Adrenal gland (tissue), 12 donors: ENCODE results near the gene UBASH3B. TPM values are rescaled to one million over a fixed set of nuclear protein-coding genes. Genes with fewer than 3 reads are reported as not detected.

Source experiments
- DNase-seq, 7 donors: peaks; one replicate each; pipeline ENCODE4 v3.0.0-alpha.2; 2019 to 2020
- H3K27ac ChIP-seq, 5 donors: fragments of 200-600 bp; sonication (generic) in 4 of 5; 1 replicate in 3 of 5; 2 replicates in 2 of 5; pipeline versions ENCODE4 v1.5.1 to v1.8.0; 2016 to 2020; ENCODE audit warnings: mild to moderate bottlenecking in 1 of 5
- H3K27me3 ChIP-seq: fragments of 200-600 bp; 2 replicates; pipeline ENCODE4 v1.8.0; 2021
- H3K36me3 ChIP-seq, 2 donors: fragments of 200-600 bp; replicated peaks in 1 of 2; 1 replicate in 1 of 2; 2 replicates in 1 of 2; pipeline versions ENCODE4 v1.5.1 to v1.8.0; 2018 to 2022
- H3K4me1 ChIP-seq, 2 donors: fragments of 200-600 bp; replicated peaks in 1 of 2; 1 replicate in 1 of 2; 2 replicates in 1 of 2; pipeline versions ENCODE4 v1.5.1 to v1.8.0; 2018 to 2021
- H3K4me3 ChIP-seq, 4 donors: fragments of 200-600 bp; sonication (generic) in 3 of 4; one replicate each; pipeline ENCODE4 v1.5.1; 2016 to 2018
- H3K9me3 ChIP-seq, 3 donors: fragments of 200-600 bp; sonication (generic) in 1 of 3; replicated peaks in 1 of 3; 1 replicate in 2 of 3; 2 replicates in 1 of 3; pipeline versions ENCODE4 v1.5.1 to v1.8.0; 2016 to 2021
- CTCF ChIP-seq, 6 experiments: fragments of 450-650 bp in 4 of 6; fragments of 200-600 bp in 2 of 6; sonication (generic) in 1 of 6; IDR thresholded peaks; 1 replicate in 5 of 6; 2 replicates in 1 of 6; pipeline versions ENCODE4 v1.5.1 to v1.8.0; 2016 to 2021; ENCODE audit warnings: antibody characterized with exemption in 6 of 6, mild to moderate bottlenecking in 2 of 6, moderate library complexity in 1 of 6
- POLR2A ChIP-seq, 2 donors: fragments of 450-650 bp; IDR thresholded peaks; one replicate each; pipeline ENCODE4 v1.6.1; 2017; ENCODE audit warnings: antibody characterized with exemption in 2 of 2, mild to moderate bottlenecking in 2 of 2, moderate library complexity in 1 of 2
- WGBS, 4 donors: extraction: QIAGEN DNeasy Blood & Tissue Kit in 2 of 4; methylation state at CpG; one replicate each; pipeline versions ENCODE4 v1.1.5 to v1.1.7; 2013 to 2017; 5-methylcytosine and 5-hydroxymethylcytosine counted together
- intact Hi-C, 2 donors: fragments of 100-400 bp; cut with DNase I; formaldehyde crosslinking; loops; one replicate each; pipeline versions ENCODE4 v1.14.1 to v1.15.0; 2022 to 2023
- polyA plus RNA-seq, 3 donors: library from polyadenylated mRNA; stranded (reverse); fragments of 200-250 nt in 2 of 3; fragments of 350-450 nt in 1 of 3; fragmentation: Illumina TruSeq in 1 of 3; extraction: RNeasy Lipid Tissue Mini Kit (QIAGEN cat#74804) in 1 of 3; gene quantifications; one replicate each; pipeline ENCODE4 v1.2.3, GENCODE V29; 2013 to 2014
- total RNA-seq, 9 donors: library from RNA; depleted of rRNA in 4 of 9; stranded (reverse); fragments of >200 nt in 4 of 9; fragments of 120-200 nt in 1 of 9; fragmentation: NEBNext Ultra II Directional in 1 of 9; extraction: Animal tissue kit (Norgen Biotek cat#: 25700) in 1 of 9; gene quantifications; one replicate each; pipeline versions ENCODE4 v1.1.0 to v1.2.4, GENCODE V29; 2013 to 2023
- donor health status: healthy with polysubstance abuse.
- donor health status: Bipolar disorder and iron deficiency.
- donor health status: DM: yes; HTN: yes; CAD: no.
- donor health status: DM: no; HTN: no; CAD: no.
- donor health status: DM: no; HTN: no; CAD: no.
- donor health status: DM: yes; HTN: yes; CAD: no.

The UBASH3B gene
- total and polyA plus RNA-seq, 12 donors: 0.57 to 21.5 (median 5.6) TPM

- TF ChIP-seq CTCF (IDR thresholded peaks at IDR 0.05) (peak in 5 of 6 experiments; percentile 26 to 62 (median 53)), POLR2A (IDR thresholded peaks at IDR 0.05) (no peak)
- WGBS, 4 donors: 48 to 56% (median 54%) methylated on average over 8 of the region's 8 CpGs
- DNase-seq: peak in 5 of 7 donors; percentile 13 to 58 (median 26)
- no peak overlapping the region for H3K27ac ChIP-seq
- no peak overlapping the region for H3K4me3 ChIP-seq
- H3K9me3 ChIP-seq: no peaks in the 10 kb centered on the region
- intact Hi-C loops: loop anchor here (5.0 to 10.0 kb wide), 2 partner anchors 149 to 221 kb away; no protein-coding TSS in a partner anchor
- no peaks in the 10 kb centered on the region for H3K4me1 ChIP-seq
- no peaks in the 10 kb centered on the region for H3K36me3 ChIP-seq
- H3K27me3 ChIP-seq: peaks cover 4% of the 10 kb centered on the region
Measured at GRCh38 chr11:122633219-122633829, 22.2 kb upstream of the UBASH3B start.

DNA sequence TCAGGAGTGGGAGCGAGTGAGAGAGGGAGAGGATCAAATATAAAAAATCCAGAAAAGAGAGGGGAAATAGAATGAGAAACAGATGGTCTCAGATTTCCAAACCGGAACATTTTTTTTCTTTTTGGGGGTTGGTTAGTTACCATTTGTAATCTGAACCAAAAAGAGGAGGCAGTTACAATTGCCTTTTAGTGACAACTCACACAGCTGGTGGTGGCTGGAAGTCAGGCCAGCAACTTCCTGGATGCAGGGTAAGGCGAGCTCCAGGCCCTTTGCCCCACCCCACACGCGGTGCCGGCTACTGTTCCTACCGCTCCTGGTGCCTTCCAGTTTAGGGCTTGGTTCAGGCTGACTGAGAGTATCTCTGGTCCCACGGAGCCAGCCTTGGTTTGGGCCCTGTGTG lies 21.0 kb upstream of the UBASH3B start:
- Histone ChIP-seq H3K27ac (no peak overlapping the region), H3K4me1 (no peaks in the 10 kb centered on the region), H3K27me3 (peaks cover 4% of the 10 kb centered on the region), H3K36me3 (no peaks in the 10 kb centered on the region), H3K4me3 (no peak overlapping the region), H3K9me3 (no peaks in the 10 kb centered on the region)
- DNase-seq: no peak
- TF ChIP-seq POLR2A (IDR thresholded peaks at IDR 0.05): no peak
- TF ChIP-seq CTCF (IDR thresholded peaks at IDR 0.05): no peak
- intact Hi-C loops: loop anchor here (2.0 to 10.0 kb wide), 3 partner anchors 146 to 220 kb away; no protein-coding TSS in a partner anchor
- 47 to 73% (median 66%) methylated on average over 8 of the region's 8 CpGs for WGBS, 4 donors

- H3K36me3 ChIP-seq: no peaks in the 10 kb centered on the region
- H3K27ac ChIP-seq: no peak overlapping the region
- H3K27me3 ChIP-seq: peaks cover 4% of the 10 kb centered on the region
- DNase-seq: no peak
- no peaks in the 10 kb centered on the region for H3K4me1 ChIP-seq
- H3K4me3 ChIP-seq: no peak overlapping the region
- no peaks in the 10 kb centered on the region for H3K9me3 ChIP-seq
- 59 to 73% (median 64%) methylated on average over 6 of the region's 6 CpGs for WGBS, 4 donors
- intact Hi-C loops: loop anchor here in 1 of 2 donors (10.0 kb wide), 1 partner anchor 217 kb away; no protein-coding TSS in a partner anchor
- no peak for TF ChIP-seq CTCF (IDR thresholded peaks at IDR 0.05)
- no peak for TF ChIP-seq POLR2A (IDR thresholded peaks at IDR 0.05)
Measured at GRCh38 chr11:122637541-122637940, 18.0 kb upstream of the UBASH3B start.

DNA sequence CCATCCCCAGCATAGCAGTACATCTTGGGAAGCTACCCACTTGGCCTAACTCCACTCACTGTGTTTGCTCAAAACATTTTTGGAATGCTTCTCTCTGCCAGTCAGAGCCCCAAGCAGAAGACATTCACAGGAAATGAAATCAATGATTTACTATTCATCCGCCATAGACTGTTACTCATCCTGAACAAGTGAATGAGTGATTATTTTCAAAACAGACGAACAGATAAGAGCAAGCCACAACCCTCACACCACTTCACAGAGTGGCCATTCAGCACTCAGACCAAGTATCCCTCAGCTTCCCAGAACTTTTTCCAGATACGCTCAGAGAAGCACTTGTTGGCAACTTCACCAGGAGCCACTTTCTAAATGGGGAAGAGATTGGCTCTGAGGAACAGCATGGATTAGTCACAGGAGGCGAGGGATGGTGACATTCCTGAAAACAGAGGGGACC lies 13.0 kb upstream of the UBASH3B start:
- Histone ChIP-seq H3K4me3 (no peak overlapping the region), H3K36me3 (no peaks in the 10 kb centered on the region), H3K4me1 (no peaks in the 10 kb centered on the region), H3K9me3 (no peaks in the 10 kb centered on the region), H3K27ac (no peak overlapping the region), H3K27me3 (no peaks in the 10 kb centered on the region)
- intact Hi-C loops: no loop called here
- 37 to 81% (median 59%) methylated on average over 4 of the region's 4 CpGs for WGBS, 4 donors
- TF ChIP-seq CTCF (IDR thresholded peaks at IDR 0.05) (no peak), POLR2A (IDR thresholded peaks at IDR 0.05) (no peak)
- no peak for DNase-seq
